H1 (cell line): ENCODE data around the gene TOP2A. TPM values are rescaled to one million over a fixed set of nuclear protein-coding genes. Genes with fewer than 3 reads are reported as not detected.

Experiments
- CTCF ChIA-PET: fragments of 300-600 bp; sonication (Branson Sonifier 250); formaldehyde crosslinking; loops from one replicate; lab custom pipeline; 2021; ENCODE audit not compliant: partially characterized antibody; lab: Charles Lee
- POLR2A ChIA-PET: fragments of 300-600 bp; sonication (Branson Sonifier 250); formaldehyde crosslinking; loops from one replicate; lab custom pipeline; 2021; ENCODE audit warnings: inconsistent platforms; ENCODE audit not compliant: partially characterized antibody; lab: Charles Lee
- DNase-seq, 2 experiments: peaks; one replicate each; pipeline versions ENCODE4 v3.0.0 to v3.0.0-alpha.2; 2010 to 2022; ENCODE audit warnings: low spot score in 2 of 2, low read depth in 1 of 2, mixed read lengths in 1 of 2
- FAIRE-seq: peaks from 2 replicates; lab custom pipeline; 2011; peaks lifted over from hg19 to GRCh38; lab: Jason Lieb, UNC
- H2AFZ ChIP-seq: 2 replicates; pipeline ENCODE4 v1.8.1; 2012; ENCODE audit warnings: low read length, inconsistent platforms
- H2AK5ac ChIP-seq: 2 replicates; pipeline ENCODE4 v1.6.1; 2013; ENCODE audit warnings: low read depth, low read length
- H2BK120ac ChIP-seq: replicated peaks from 2 replicates; pipeline ENCODE3; 2013; ENCODE audit warnings: low read depth, low read length, inconsistent platforms
- H2BK12ac ChIP-seq: 2 replicates; pipeline ENCODE4 v1.6.1; 2013; ENCODE audit warnings: low read depth, low read length
- H2BK15ac ChIP-seq: 2 replicates; pipeline ENCODE4 v1.6.1; 2013; ENCODE audit warnings: low read length
- H2BK20ac ChIP-seq: 2 replicates; pipeline ENCODE4 v1.6.1; 2013; ENCODE audit warnings: low read length
- H2BK5ac ChIP-seq: 2 replicates; pipeline ENCODE4 v1.6.1; 2013; ENCODE audit warnings: low read depth, low read length
- H3K14ac ChIP-seq: 2 replicates; pipeline ENCODE4 v1.6.1; 2013; ENCODE audit warnings: inconsistent platforms; ENCODE audit not compliant: insufficient read length
- H3K18ac ChIP-seq: 2 replicates; pipeline ENCODE4 v1.6.1; 2013; ENCODE audit warnings: low read length; ENCODE audit errors: extremely low read depth
- H3K23ac ChIP-seq: 2 replicates; pipeline ENCODE4 v1.6.1; 2013; ENCODE audit warnings: inconsistent platforms; ENCODE audit not compliant: insufficient read length
- H3K23me2 ChIP-seq: 2 replicates; pipeline ENCODE4 v1.6.1; 2013; ENCODE audit warnings: low read depth, low read length
- H3K27ac ChIP-seq: 2 replicates; pipeline ENCODE4 v1.6.1; 2011; ENCODE audit warnings: low read depth, low read length, inconsistent platforms
- H3K27me3 ChIP-seq, 4 experiments: replicated peaks in 1 of 4; 1 replicate in 1 of 4; 2 replicates in 3 of 4; pipeline versions ENCODE4 v1.6.1 to v1.8.1; 2011 to 2013; ENCODE audit warnings: low read length in 3 of 4, mild to moderate bottlenecking in 3 of 4, inconsistent platforms in 2 of 4, mixed read lengths in 2 of 4, moderate library complexity in 1 of 4; ENCODE audit not compliant: control insufficient read depth in 3 of 4, insufficient read depth in 3 of 4; ENCODE audit errors: extremely low read depth in 1 of 4
- H3K36me3 ChIP-seq, 4 experiments: 2 replicates each; pipeline versions ENCODE4 v1.6.1 to v1.8.1; 2011 to 2013; ENCODE audit warnings: mild to moderate bottlenecking in 4 of 4, low read length in 3 of 4, moderate library complexity in 2 of 4, control low read depth in 1 of 4, inconsistent platforms in 1 of 4; ENCODE audit not compliant: insufficient read depth in 4 of 4, control insufficient read depth in 2 of 4
- H3K4ac ChIP-seq: replicated peaks from 2 replicates; pipeline ENCODE3; 2013; ENCODE audit warnings: low read length, low read depth, mixed read lengths, inconsistent platforms; ENCODE audit not compliant: insufficient read length
- H3K4me1 ChIP-seq, 4 experiments: replicated peaks in 1 of 4; 1 replicate in 1 of 4; 2 replicates in 3 of 4; pipeline versions ENCODE4 v1.6.1 to v1.8.1; 2011 to 2013; ENCODE audit warnings: low read length in 3 of 4, inconsistent platforms in 2 of 4, mixed read lengths in 1 of 4; ENCODE audit not compliant: insufficient read depth in 4 of 4, control insufficient read depth in 3 of 4
- H3K4me2 ChIP-seq, 2 experiments: 2 replicates each; pipeline versions ENCODE4 v1.6.1 to v1.8.1; 2011 to 2013; ENCODE audit warnings: low read depth in 2 of 2, low read length in 2 of 2, control low read depth in 1 of 2, inconsistent platforms in 1 of 2, mild to moderate bottlenecking in 1 of 2; ENCODE audit not compliant: insufficient read depth in 1 of 2
- H3K4me3 ChIP-seq, 4 experiments: fragments of 200-600, 300-600 bp in 1 of 4; sonication (generic), shearing (Covaris generic), sonication (Bioruptor Twin) in 1 of 4; 2 replicates each; pipeline versions ENCODE4 v1.5.1 to v1.8.1; 2011 to 2016; ENCODE audit warnings: low read length in 4 of 4, low read depth in 3 of 4, control low read depth in 2 of 4, inconsistent platforms in 2 of 4, mild to moderate bottlenecking in 2 of 4, mixed read lengths in 1 of 4, moderate library complexity in 1 of 4; ENCODE audit not compliant: insufficient read depth in 2 of 4; ENCODE audit errors: extremely low read depth in 1 of 4
- H3K56ac ChIP-seq: replicated peaks from 2 replicates; pipeline ENCODE3; 2013; ENCODE audit warnings: low read depth, mild to moderate bottlenecking, mixed read lengths, low read length, inconsistent platforms; ENCODE audit not compliant: insufficient read length
- H3K79me1 ChIP-seq: 2 replicates; pipeline ENCODE4 v1.6.1; 2013; ENCODE audit warnings: low read depth, low read length, control low read depth
- H3K79me2 ChIP-seq, 2 experiments: 2 replicates each; pipeline versions ENCODE4 v1.6.1 to v1.8.1; 2012 to 2013; ENCODE audit warnings: low read length in 2 of 2, mild to moderate bottlenecking in 2 of 2, inconsistent platforms in 1 of 2; ENCODE audit not compliant: insufficient read depth in 2 of 2, control insufficient read depth in 1 of 2
- H3K9ac ChIP-seq, 4 experiments: replicated peaks in 1 of 4; 1 replicate in 1 of 4; 2 replicates in 3 of 4; pipeline versions ENCODE4 v1.6.1 to v1.8.1; 2011 to 2013; ENCODE audit warnings: low read depth in 3 of 4, low read length in 3 of 4, control low read depth in 2 of 4, mild to moderate bottlenecking in 2 of 4, moderate library complexity in 2 of 4, inconsistent platforms in 1 of 4; ENCODE audit errors: extremely low read depth in 1 of 4
- H3K9me3 ChIP-seq, 2 experiments: 2 replicates each; pipeline versions ENCODE4 v1.6.1 to v1.8.1; 2012 to 2013; ENCODE audit warnings: mild to moderate bottlenecking in 2 of 2, moderate library complexity in 2 of 2, control low read depth in 1 of 2, inconsistent platforms in 1 of 2, low read depth in 1 of 2, low read length in 1 of 2, mixed read lengths in 1 of 2; ENCODE audit not compliant: insufficient read depth in 2 of 2
- H4K20me1 ChIP-seq, 2 experiments: replicated peaks in 1 of 2; 2 replicates each; pipeline versions ENCODE3 to v1.8.1; 2011 to 2013; ENCODE audit warnings: inconsistent platforms in 2 of 2, low read length in 2 of 2, mild to moderate bottlenecking in 1 of 2; ENCODE audit not compliant: insufficient read depth in 2 of 2, control insufficient read depth in 1 of 2
- H4K5ac ChIP-seq: 2 replicates; pipeline ENCODE4 v1.6.1; 2013; ENCODE audit warnings: low read length, low read depth, mixed read lengths, inconsistent platforms; ENCODE audit not compliant: insufficient read length
- H4K8ac ChIP-seq: 2 replicates; pipeline ENCODE4 v1.8.0; 2013; ENCODE audit warnings: mild to moderate bottlenecking, moderate library complexity, low read length, inconsistent platforms; ENCODE audit not compliant: insufficient read depth; ENCODE audit errors: extremely low read depth
- H4K91ac ChIP-seq: replicated peaks from 2 replicates; pipeline ENCODE3; 2013; ENCODE audit warnings: low read length, mixed read lengths, inconsistent platforms; ENCODE audit not compliant: insufficient read length
- CBX5 ChIP-seq: fragments of 300-800, 300-1000 bp; sonication (generic); IDR thresholded peaks from 2 replicates; pipeline ENCODE4 v1.7.1; 2016; ENCODE audit warnings: antibody characterized with exemption, low read length, low read depth
- CTCF ChIP-seq, 3 experiments: IDR thresholded peaks; 1 replicate in 2 of 3; 2 replicates in 1 of 3; pipeline versions ENCODE4 v1.5.1 to v1.6.1; 2011; ENCODE audit warnings: low read length in 3 of 3, mild to moderate bottlenecking in 3 of 3, inconsistent platforms in 2 of 3, low read depth in 1 of 3, moderate library complexity in 1 of 3; ENCODE audit not compliant: insufficient read depth in 1 of 3; ENCODE audit errors: control extremely low read depth in 1 of 3
- GTF2F1 ChIP-seq: IDR thresholded peaks from 2 replicates; pipeline ENCODE4 v1.6.1; 2012; ENCODE audit warnings: low read depth, low read length, improper control_type of control experiment, borderline replicate concordance
- NRF1 ChIP-seq: IDR thresholded peaks from 2 replicates; pipeline ENCODE4 v1.6.1; 2011; ENCODE audit warnings: mild to moderate bottlenecking, low read depth, low read length, improper control_type of control experiment
- POLR2AphosphoS5 ChIP-seq: IDR thresholded peaks from 2 replicates; pipeline ENCODE4 v1.6.1; 2011; ENCODE audit warnings: low read depth, low read length
- POU5F1 ChIP-seq: IDR thresholded peaks from 2 replicates; pipeline ENCODE4 v1.6.1; 2011; ENCODE audit warnings: low read depth, mild to moderate bottlenecking, low read length, moderate library complexity
- SIN3A ChIP-seq, 2 experiments: IDR thresholded peaks in 1 of 2; conservative IDR thresholded peaks in 1 of 2; 2 replicates each; pipeline ENCODE4 v1.6.1; 2011 to 2012; ENCODE audit warnings: low read length in 2 of 2, improper control_type of control experiment in 1 of 2, low read depth in 1 of 2, mild to moderate bottlenecking in 1 of 2
- WGBS, 2 experiments: shearing (Covaris generic) in 1 of 2; methylation state at CpG; one replicate each; pipeline versions ENCODE4 v1.1.6 to v1.1.7; 2013 to 2015; ENCODE audit warnings: low lambda C conversion rate in 2 of 2, mixed read lengths in 2 of 2, inconsistent platforms in 1 of 2, low coverage in 1 of 2, missing lambda C conversion rate in 1 of 2; ENCODE audit not compliant: insufficient replicate concordance in 2 of 2, insufficient coverage in 1 of 2, insufficient read length in 1 of 2; ENCODE audit errors: extremely low coverage in 1 of 2, missing lambda C conversion rate in 1 of 2; 5-methylcytosine and 5-hydroxymethylcytosine counted together
- polyA plus RNA-seq, 7 experiments: library from polyadenylated mRNA; depleted of rRNA in 3 of 7; stranded (reverse) in 5 of 7; unstranded in 2 of 7; fragments of >200 nt in 5 of 7; fragments of 200-250 nt in 2 of 7; gene quantifications; 1 replicate in 5 of 7; 2 replicates in 1 of 7; 4 replicates in 1 of 7; pipeline versions ENCODE4 v1.2.1 to v1.2.3, GENCODE V29; 2011 to 2013; ENCODE audit warnings: missing spikeins in 2 of 7, mixed read lengths in 2 of 7
- total RNA-seq: library from RNA; stranded (reverse); fragmentation: NEBNext Ultra II Directional; extraction: Animal tissue kit (Norgen Biotek cat#: 25700); gene quantifications from 2 replicates; pipeline ENCODE4 v1.2.1, GENCODE V29; 2021

The TOP2A gene
- total and polyA plus RNA-seq, 2 of the 8 experiments (the other 6 are each of a cell fraction or from before 2014, with no cell fraction given): 83.1 to 291 TPM

GRCh38 chr17:40343219-40344119 lies 74.2 kb downstream of the TOP2A start:
- no peak overlapping the region for H3K14ac ChIP-seq
- H3K27me3 ChIP-seq: peaks cover 17 to 82% (median 62%) of the 10 kb centered on the region in 4 experiments
- 0 out of 2 replicates have a peak overlapping the region, but pooled peaks have one; percentile 61 for H2BK20ac ChIP-seq
- H3K56ac ChIP-seq: no peak overlapping the region
- no peaks in the 10 kb centered on the region; a peak in 1 of 4 replicates for H3K79me2 ChIP-seq
- TF ChIP-seq POU5F1: no peak
- TF ChIP-seq GTF2F1: no peak
- no peak for TF ChIP-seq POLR2AphosphoS5
- no peak for TF ChIP-seq SIN3A (conservative IDR thresholded peaks at IDR 0.05 in 1 of 2, IDR thresholded peaks at IDR 0.05 in 1 of 2; ENCODE audit: low read depth in 1 of 2, low read length in 2 of 2)
- TF ChIP-seq CBX5: no peak
- TF ChIP-seq NRF1: no peak
- no peak for TF ChIP-seq CTCF (IDR thresholded peaks at IDR 0.05; ENCODE audit: control extremely low read depth in 1 of 3, insufficient read depth in 1 of 3, low read depth in 1 of 3, low read length in 3 of 3)
- no peak overlapping the region for H4K5ac ChIP-seq
- peaks cover 29% of the 10 kb centered on the region; the same call in 1 of the 2 replicates for H3K23me2 ChIP-seq
- peak overlapping the region; percentile 73 to 91; a peak in 3 of 4 replicates for H3K4me2 ChIP-seq
- no peak overlapping the region; the same call in 1 of the 2 replicates for H2AK5ac ChIP-seq
- H3K23ac ChIP-seq: no peak overlapping the region
- H3K4ac ChIP-seq: no peak overlapping the region
- no peak overlapping the region for H3K27ac ChIP-seq
- H4K8ac ChIP-seq: no peak overlapping the region
- H3K18ac ChIP-seq: no peak overlapping the region
- 0 out of 2 replicates have a peak overlapping the region, but pooled peaks have one; percentile 12 for H2BK15ac ChIP-seq
- H3K79me1 ChIP-seq: peaks cover 2% of the 10 kb centered on the region; the same call in 1 of the 2 replicates
- no peak overlapping the region for H2BK120ac ChIP-seq
- H4K91ac ChIP-seq: no peak overlapping the region
- H2BK12ac ChIP-seq: 0 out of 2 replicates have a peak overlapping the region, but pooled peaks have one; percentile 43
- POLR2A ChIA-PET: interaction anchor here (1.0 to 27.8 kb wide), 5 partner anchors 8 to 149 kb away, joined by 3 to 570 read pairs (median 6); partner anchors contain the start of genes CDC6 and RARA
- FAIRE-seq: no peak
- H3K4me1 ChIP-seq: peaks cover 21 to 56% (median 48%) of the 10 kb centered on the region in 4 experiments
- no peaks in the 10 kb centered on the region for H3K9me3 ChIP-seq
- no peak overlapping the region for H2AFZ ChIP-seq
- CTCF ChIA-PET: interaction anchor here (1.0 to 30.8 kb wide), 5 partner anchors 9 to 59 kb away, joined by 3 to 1198 read pairs (median 4); partner anchors contain the start of genes GJD3 and RARA
- no peak overlapping the region for H3K9ac ChIP-seq
- 58% methylated on average over 14 of the region's 15 CpGs; no CpG with 5 or more reads in 1 of the 2 experiments for WGBS, 2 experiments
- no peaks in the 10 kb centered on the region; a peak in 1 of 8 replicates for H3K36me3 ChIP-seq
- peak overlapping the region in 1 of 4 experiments; percentile 74; a peak in 2 of 8 replicates for H3K4me3 ChIP-seq
- peaks cover 23 to 52% of the 10 kb centered on the region in 2 experiments for H4K20me1 ChIP-seq
- DNase-seq: no peak
- no peak overlapping the region for H2BK5ac ChIP-seq
